Caco-2 (cell line): ENCODE data around the gene AK5. TPM values are rescaled to one million over a fixed set of nuclear protein-coding genes. Genes with fewer than 3 reads are reported as not detected.

Experiments
- BruUV-seq: library from RNA; stranded (reverse); fragments of 400-500 nt; replicated peaks from 2 replicates; lab custom pipeline; 2021; lab: Mats Ljungman, UMichigan
- CTCF ChIA-PET: fragments of 300-600 bp; sonication (Branson Sonifier 250); formaldehyde crosslinking; loops from one replicate; lab custom pipeline; 2022; ENCODE audit warnings: antibody characterized with exemption; lab: Charles Lee
- POLR2A ChIA-PET: fragments of 300-600 bp; sonication (Branson Sonifier 250); formaldehyde crosslinking; loops from one replicate; lab custom pipeline; 2022; ENCODE audit warnings: antibody characterized with exemption; lab: Charles Lee
- DNase-seq, 2 experiments: peaks; one replicate each; pipeline versions ENCODE4 v3.0.0 to v3.0.0-alpha.2; 2020 to 2022
- H3K27me3 ChIP-seq: replicated peaks from 2 replicates; pipeline ENCODE4 v1.6.0; 2011; ENCODE audit warnings: low read length; ENCODE audit not compliant: control insufficient read depth, insufficient read depth
- H3K36me3 ChIP-seq: 2 replicates; pipeline ENCODE4 v1.5.1; 2011; ENCODE audit warnings: low read length; ENCODE audit not compliant: control insufficient read depth, insufficient read depth
- H3K4me1 ChIP-seq: fragments of 250-450 bp; sonication (Bioruptor Pico); 2 replicates; pipeline ENCODE4 v1.5.1; 2020; ENCODE audit warnings: mild to moderate bottlenecking
- H3K4me3 ChIP-seq: 2 replicates; pipeline ENCODE4 v1.5.1; 2011; ENCODE audit warnings: low read depth, mild to moderate bottlenecking, control low read depth, low read length
- H3K9me3 ChIP-seq: fragments of 250-450 bp; sonication (Bioruptor Pico); 2 replicates; pipeline ENCODE4 v1.5.1; 2020; ENCODE audit warnings: mild to moderate bottlenecking, moderate library complexity
- H3K27ac Mint-ChIP-seq: one replicate; pipeline ENCODE4 v1.8.0; 2022; ENCODE audit warnings: mixed read lengths; ENCODE audit not compliant: unreplicated experiment
- H3K27me3 Mint-ChIP-seq: one replicate; pipeline ENCODE4 v1.8.0; 2022; ENCODE audit warnings: mixed read lengths; ENCODE audit not compliant: insufficient read depth, unreplicated experiment
- H3K36me3 Mint-ChIP-seq: one replicate; pipeline ENCODE4 v1.8.0; 2022; ENCODE audit warnings: mild to moderate bottlenecking, mixed read lengths; ENCODE audit not compliant: insufficient read depth, unreplicated experiment
- H3K4me1 Mint-ChIP-seq: one replicate; pipeline ENCODE4 v1.8.0; 2022; ENCODE audit warnings: low read depth, mixed read lengths; ENCODE audit not compliant: unreplicated experiment
- H3K4me3 Mint-ChIP-seq: one replicate; pipeline ENCODE4 v1.8.0; 2022; ENCODE audit warnings: mild to moderate bottlenecking, moderate library complexity, mixed read lengths; ENCODE audit not compliant: unreplicated experiment
- H3K9me3 Mint-ChIP-seq: one replicate; pipeline ENCODE4 v1.8.0; 2022; ENCODE audit warnings: mixed read lengths; ENCODE audit not compliant: unreplicated experiment
- CTCF ChIP-seq, 2 experiments: fragments of 200-600 bp in 1 of 2; IDR thresholded peaks; 1 replicate in 1 of 2; 2 replicates in 1 of 2; pipeline versions ENCODE4 v1.5.1 to v1.8.0; 2011 to 2022; ENCODE audit warnings: antibody characterized with exemption in 1 of 2, control low read depth in 1 of 2, inconsistent platforms in 1 of 2, low read depth in 1 of 2, low read length in 1 of 2, mild to moderate bottlenecking in 1 of 2, moderate library complexity in 1 of 2; ENCODE audit not compliant: insufficient read depth in 1 of 2, severe bottlenecking in 1 of 2, unreplicated experiment in 1 of 2
- intact Hi-C: fragments of 100-400 bp; cut with micrococcal nuclease; formaldehyde crosslinking; loops from one replicate; pipeline ENCODE4 v1.10.0; 2022; ENCODE audit not compliant: unreplicated experiment
- total RNA-seq: library from RNA; stranded (reverse); gene quantifications from 2 replicates; pipeline ENCODE4 v1.2.3, GENCODE V29; 2022

The AK5 gene
- total RNA-seq, 1 experiment from 2014 or later = not detected

- no peak for TF ChIP-seq CTCF (IDR thresholded peaks at IDR 0.05; ENCODE audit: insufficient read depth in 1 of 2, low read depth in 1 of 2, low read length in 1 of 2, severe bottlenecking in 1 of 2, unreplicated experiment in 1 of 2)
- H3K36me3 Mint-ChIP-seq = no peaks in the 10 kb centered on the region
- POLR2A ChIA-PET = no interaction called here
- no peaks in the 10 kb centered on the region for H3K9me3 ChIP-seq
- H3K36me3 ChIP-seq = no peaks in the 10 kb centered on the region
- no peaks in the 10 kb centered on the region for H3K4me1 ChIP-seq
- no peak overlapping the region for H3K27ac Mint-ChIP-seq
- H3K4me3 Mint-ChIP-seq = no peak overlapping the region
- no peaks in the 10 kb centered on the region for H3K27me3 Mint-ChIP-seq
- no peaks in the 10 kb centered on the region for H3K27me3 ChIP-seq
- no peak overlapping the region for H3K4me3 ChIP-seq
- CTCF ChIA-PET = no interaction called here
- intact Hi-C loops = no loop called here
- no TSS peak for BruUV-seq
- H3K4me1 Mint-ChIP-seq = peaks cover 7% of the 10 kb centered on the region
- no peaks in the 10 kb centered on the region for H3K9me3 Mint-ChIP-seq
- no peak for DNase-seq
Observed at GRCh38 chr1:77542813-77543420, 261.1 kb downstream of the AK5 start.

DNA sequence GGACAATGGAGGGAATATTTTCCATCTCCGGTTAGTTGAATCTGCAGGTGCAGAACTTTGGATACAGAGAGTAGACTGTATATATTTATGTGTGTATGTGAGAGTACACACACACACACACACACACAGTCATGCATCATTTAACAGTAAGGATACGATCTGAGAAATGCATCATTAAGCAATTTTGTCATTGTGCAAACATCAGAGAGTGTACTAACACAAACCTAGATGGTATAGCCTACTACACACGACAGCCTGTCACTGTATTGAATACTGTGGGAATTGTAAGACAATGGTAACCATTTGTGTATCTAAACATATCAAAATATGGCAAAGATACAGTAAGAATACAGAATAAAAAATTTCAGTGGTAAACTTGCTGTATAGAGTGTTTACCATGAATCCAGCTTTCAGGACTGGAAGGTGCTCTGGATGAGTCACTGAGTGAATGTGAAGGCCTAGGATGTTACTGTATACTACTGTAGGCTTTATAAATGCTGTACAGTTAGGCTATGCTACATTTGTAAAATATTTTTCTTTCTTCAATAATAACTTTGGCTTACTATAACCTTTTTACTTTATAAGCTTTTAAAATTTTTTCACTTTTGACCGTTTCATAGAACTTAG lies 262.1 kb downstream of the AK5 start:
- Histone ChIP-seq H3K27me3 (no peaks in the 10 kb centered on the region), H3K36me3 (no peaks in the 10 kb centered on the region), H3K9me3 (no peaks in the 10 kb centered on the region), H3K4me3 (no peak overlapping the region), H3K4me1 (no peaks in the 10 kb centered on the region)
- H3K4me3 Mint-ChIP-seq = no peak overlapping the region
- no peaks in the 10 kb centered on the region for H3K9me3 Mint-ChIP-seq
- BruUV-seq = no TSS peak
- no peak for TF ChIP-seq CTCF (IDR thresholded peaks at IDR 0.05; ENCODE audit: insufficient read depth in 1 of 2, low read depth in 1 of 2, low read length in 1 of 2, severe bottlenecking in 1 of 2, unreplicated experiment in 1 of 2)
- no peaks in the 10 kb centered on the region for H3K36me3 Mint-ChIP-seq
- H3K27me3 Mint-ChIP-seq = no peaks in the 10 kb centered on the region
- peaks cover 7% of the 10 kb centered on the region for H3K4me1 Mint-ChIP-seq
- intact Hi-C loops = no loop called here
- no peak for DNase-seq
- no peak overlapping the region for H3K27ac Mint-ChIP-seq
- CTCF ChIA-PET = no interaction called here
- POLR2A ChIA-PET = no interaction called here

DNA sequence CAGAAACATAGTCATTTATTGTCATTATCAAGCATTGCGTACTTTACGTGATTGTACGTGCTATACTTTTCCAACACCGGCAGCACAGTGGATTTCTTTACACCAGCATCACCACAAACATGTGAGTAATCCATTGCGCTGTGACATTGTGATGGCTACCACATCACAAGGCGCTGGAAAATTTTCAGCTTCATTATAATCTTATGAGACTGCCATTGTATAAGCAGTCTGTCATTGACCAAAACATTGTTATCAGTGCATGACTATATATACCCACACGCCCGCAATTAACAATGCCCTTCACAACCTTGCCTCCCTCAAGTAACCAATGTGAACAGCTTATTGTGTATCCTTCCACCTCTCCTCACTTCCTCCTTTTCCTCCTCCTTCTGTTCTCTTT lies 263.0 kb downstream of the AK5 start:
- POLR2A ChIA-PET = no interaction called here
- H3K27ac Mint-ChIP-seq = no peak overlapping the region
- no peaks in the 10 kb centered on the region for H3K36me3 Mint-ChIP-seq
- TF ChIP-seq CTCF (IDR thresholded peaks at IDR 0.05; ENCODE audit: insufficient read depth in 1 of 2, low read depth in 1 of 2, low read length in 1 of 2, severe bottlenecking in 1 of 2, unreplicated experiment in 1 of 2) = no peak
- CTCF ChIA-PET = no interaction called here
- no peak overlapping the region for H3K4me3 Mint-ChIP-seq
- Histone ChIP-seq H3K9me3 (no peaks in the 10 kb centered on the region), H3K4me3 (no peak overlapping the region), H3K27me3 (no peaks in the 10 kb centered on the region), H3K4me1 (no peaks in the 10 kb centered on the region), H3K36me3 (no peaks in the 10 kb centered on the region)
- H3K4me1 Mint-ChIP-seq = peaks cover 7% of the 10 kb centered on the region
- no peaks in the 10 kb centered on the region for H3K27me3 Mint-ChIP-seq
- no peaks in the 10 kb centered on the region for H3K9me3 Mint-ChIP-seq
- no TSS peak for BruUV-seq
- DNase-seq = no peak
- intact Hi-C loops = no loop called here
